A673 (cell line): ENCODE measurements around the gene HHIPL2.

Source experiments
- CTCF ChIP-seq: fragments of 300-800, 200-600 bp; sonication (generic); conservative IDR thresholded peaks from 2 replicates; pipeline ENCODE4 v1.5.1; 2017; ENCODE audit warnings: low read depth, mild to moderate bottlenecking, antibody characterized with exemption, low read length, moderate library complexity, mixed read lengths
- EZH2 ChIP-seq: fragments of 200-600 bp; sonication (generic); IDR thresholded peaks from 2 replicates; pipeline ENCODE4 v1.6.1; 2017; ENCODE audit warnings: borderline replicate concordance, low read depth, mild to moderate bottlenecking, mixed read lengths, antibody characterized with exemption, low read length; ENCODE audit not compliant: poor library complexity, severe bottlenecking

- TF ChIP-seq EZH2, result no peak
- TF ChIP-seq CTCF, result no peak
Observed at GRCh38 chr1:222522105-222522915, 25.6 kb downstream of the HHIPL2 start.
